HG03354 (cell line): ENCODE results near the gene TNFRSF21.
A peak's percentile ranks its signal among the peaks of the same experiment; 100 is the strongest.
"Not testable (repeated sequence)": the region's sequence is repeated elsewhere in the genome, so short reads cannot be mapped to it uniquely, and the experiment has no call there.

Source experiments
- ATAC-seq: cut with Tn5 transposase; IDR thresholded peaks from one replicate; pipeline ENCODE4 v1.9.1; 2021; ENCODE audit warnings: mild to moderate bottlenecking; ENCODE audit not compliant: unreplicated experiment, poor library complexity, severe bottlenecking

Gene TNFRSF21

DNA sequence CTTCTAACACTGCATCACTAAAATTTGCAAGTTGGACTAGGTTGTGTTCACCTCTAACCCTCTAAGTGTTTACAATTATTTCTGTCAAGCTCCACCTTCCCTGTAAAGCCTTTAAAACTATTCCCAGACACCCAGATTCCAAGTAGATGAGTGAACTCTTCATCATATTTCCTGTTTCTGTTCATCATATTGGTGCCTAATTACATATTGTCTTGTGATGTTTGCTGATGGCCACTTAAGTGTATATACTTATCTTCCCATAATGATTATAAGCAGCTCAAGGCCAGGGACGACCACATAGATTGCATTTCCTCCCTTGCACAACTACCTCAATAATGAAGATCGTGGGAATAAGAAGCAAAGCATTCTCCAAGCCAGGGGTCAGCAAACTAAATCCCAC, 16.8 kb downstream of the TNFRSF21 start:
- ATAC-seq = no peak

DNA sequence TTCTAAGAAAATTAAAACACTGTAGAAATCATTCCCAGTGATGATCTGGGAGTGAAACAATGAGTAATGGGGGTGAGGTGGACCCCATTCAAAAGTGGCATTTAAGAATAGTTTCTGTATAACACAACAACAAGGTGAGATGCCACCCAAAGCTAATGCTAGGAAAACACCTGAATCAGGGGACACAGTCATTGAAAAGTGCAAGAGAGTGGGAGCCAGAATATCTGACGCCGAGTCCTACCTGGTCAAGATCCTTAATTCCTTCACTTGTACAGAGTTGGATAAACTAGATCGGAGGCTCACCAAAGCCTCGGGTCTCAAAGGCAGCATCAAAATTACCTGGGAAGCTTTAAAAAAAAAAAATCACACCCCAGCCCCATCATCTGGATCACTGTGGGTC, 17.7 kb downstream of the TNFRSF21 start:
- no peak for ATAC-seq

DNA sequence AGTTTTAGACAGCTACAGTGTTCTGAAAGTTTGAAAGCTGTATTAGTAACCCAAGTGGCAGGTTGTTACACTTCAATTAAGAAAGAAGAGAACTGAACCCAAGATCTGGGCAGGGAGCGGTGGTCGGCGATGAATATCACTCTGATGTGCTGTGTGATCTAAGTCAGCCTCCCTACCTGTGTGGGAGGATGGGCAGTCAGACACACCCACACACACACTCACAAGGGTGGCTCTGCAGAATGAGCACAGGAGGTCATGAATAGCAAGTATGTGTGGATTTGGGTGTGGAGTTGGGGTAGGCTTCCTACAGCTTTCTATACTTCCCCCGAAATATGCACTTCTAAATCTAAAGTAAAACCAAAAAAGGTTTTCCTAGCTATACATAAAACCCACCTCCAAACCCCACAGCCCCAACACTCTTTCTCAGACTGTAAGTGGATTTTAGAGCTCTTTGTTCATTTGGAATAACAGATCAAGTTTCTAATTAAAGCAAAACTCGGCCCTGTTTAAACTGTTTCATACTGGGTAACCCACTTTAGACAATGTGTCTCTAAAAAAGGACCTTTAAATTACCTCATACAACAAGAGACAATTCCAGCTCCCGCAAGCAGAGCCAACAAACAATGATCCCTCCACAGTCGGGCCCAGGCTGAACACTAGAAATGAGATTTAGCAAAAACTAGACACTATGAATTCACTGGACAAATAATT, 19.4 kb downstream of the TNFRSF21 start:
- no peak for ATAC-seq

DNA sequence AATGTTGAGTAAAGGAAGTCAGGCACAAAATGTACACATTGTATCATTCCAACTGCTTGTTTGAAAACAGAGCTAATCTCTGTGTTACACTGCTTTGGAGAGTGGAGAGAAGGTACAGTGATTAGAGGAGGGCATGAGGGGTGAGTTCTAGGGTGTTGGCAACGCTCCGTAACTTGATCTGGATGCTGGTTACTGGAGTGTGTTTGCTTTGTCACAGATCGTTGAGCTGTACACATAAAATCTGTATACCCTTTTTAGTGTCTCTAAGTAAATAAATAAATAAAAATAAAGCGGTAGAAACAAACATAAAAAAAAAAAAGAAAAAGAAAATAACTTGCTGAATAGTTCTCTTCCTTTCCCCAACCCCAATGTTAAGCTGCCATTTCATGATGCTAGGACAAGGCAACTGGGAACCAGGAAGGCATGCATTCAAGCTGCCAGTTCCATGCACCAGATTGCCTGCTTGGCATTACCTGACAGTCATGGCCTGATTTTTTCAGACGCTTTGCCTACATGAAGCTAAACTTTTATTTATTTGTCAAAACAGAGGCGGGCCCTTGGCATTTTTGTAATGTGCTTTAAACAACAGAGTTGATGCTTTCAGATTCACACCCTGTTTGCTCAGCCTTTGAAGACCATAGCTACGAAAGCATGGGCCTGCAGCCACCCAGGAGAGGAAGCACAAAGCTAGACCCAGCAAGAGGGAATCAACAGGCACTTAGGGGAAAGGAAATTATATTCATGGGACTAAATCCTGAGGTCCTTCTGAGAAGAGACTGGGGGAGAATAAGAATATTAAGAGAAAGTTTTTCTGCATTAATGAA, 21.2 kb downstream of the TNFRSF21 start:
- no peak for ATAC-seq

DNA sequence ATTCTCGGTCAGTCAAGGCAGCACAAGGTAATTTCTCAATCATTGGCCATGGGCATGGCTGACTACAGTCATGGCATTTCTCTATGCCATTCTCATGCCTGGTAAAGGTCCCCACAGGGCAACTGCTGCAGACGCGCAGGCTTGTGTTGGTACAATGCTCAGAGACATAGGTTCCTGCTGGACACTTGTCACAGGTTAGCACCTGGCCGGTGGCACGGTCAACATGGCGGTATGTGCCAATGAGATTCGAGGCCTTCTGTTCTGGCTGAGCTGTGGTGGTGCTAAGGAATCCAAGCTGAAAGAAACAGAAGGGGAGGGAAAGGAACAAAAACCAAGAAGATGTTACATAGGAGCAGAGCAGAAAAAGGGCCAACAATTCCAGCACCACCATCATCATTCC, 23.4 kb downstream of the TNFRSF21 start:
- ATAC-seq = no peak

DNA sequence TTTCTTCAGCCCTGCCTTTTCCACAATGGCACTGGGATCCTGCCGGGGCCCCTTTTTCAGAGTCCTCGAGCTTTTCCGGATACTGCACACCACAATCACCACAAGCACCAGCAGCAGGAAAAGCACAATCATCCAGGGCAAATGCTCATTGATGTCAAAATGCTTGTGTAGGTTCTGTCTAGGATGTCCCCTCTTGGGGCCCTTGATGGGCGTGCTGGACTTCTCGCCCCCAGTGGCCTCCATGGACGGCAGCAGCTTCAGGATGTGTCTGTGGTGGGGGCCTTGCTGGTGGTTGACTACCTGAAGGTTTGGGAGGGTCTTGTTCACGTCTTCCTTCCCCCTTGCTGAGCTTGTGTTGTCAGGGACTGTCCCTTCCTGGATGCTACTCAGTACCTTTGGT, 25.7 kb downstream of the TNFRSF21 start:
- no peak for ATAC-seq

DNA sequence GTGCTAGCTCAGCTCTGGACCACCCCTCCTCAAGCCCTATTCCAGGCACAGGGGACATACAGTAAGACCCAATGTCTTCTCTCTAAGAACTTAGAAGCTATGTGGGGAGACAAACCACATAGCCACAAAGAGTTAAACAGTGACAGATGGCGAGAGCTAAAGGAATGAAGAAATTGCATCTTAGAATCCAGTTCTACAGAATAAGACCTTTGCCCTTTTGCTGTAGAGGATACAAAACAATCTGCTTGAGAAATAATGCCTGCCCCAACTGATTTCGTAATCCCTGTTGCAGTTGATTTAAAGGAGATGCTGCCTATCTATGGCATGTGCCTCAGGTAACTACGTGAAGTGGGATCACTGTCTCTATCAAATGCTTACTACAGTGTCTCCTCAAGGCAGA, 31.2 kb downstream of the TNFRSF21 start:
- ATAC-seq = peak; percentile 61

DNA sequence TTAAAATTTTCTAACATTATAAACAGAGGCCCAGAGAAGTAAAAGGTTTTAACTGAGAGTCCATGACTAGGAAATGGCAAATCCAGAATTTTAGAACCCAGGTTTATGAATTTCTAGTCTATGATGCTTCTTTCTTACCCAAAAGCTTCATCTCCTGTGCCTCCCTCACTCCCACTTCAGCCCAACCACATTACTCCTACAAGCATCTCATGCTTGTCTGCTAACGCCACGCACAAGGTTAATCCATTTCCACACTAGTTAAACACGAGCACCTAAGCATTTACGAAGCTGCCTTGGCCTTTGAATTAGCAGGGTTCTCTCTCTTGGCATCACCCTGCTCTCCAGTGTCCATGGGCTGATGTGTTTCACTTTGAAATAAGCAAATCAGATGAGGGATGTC, 32.0 kb downstream of the TNFRSF21 start:
- no peak for ATAC-seq

DNA sequence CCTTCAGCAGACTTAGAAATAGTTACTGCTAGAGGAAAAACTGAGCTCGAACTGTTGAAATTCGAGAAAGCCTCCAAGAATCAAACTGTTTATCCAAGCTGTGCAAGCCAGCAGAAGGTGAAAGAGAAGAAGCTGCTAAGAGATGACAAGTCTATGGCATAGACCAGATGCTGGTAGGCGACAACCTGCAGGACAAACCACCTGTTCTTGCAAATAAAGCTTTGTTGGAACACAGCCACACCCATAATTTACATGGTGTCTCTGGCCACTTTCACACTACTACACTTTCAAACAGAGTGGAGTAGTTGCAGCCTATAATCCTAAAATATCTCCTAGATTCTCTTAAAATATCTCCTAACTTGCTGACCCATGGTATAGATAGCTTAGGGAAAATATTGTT, 33.3 kb downstream of the TNFRSF21 start:
- ATAC-seq = peak; percentile 57

DNA sequence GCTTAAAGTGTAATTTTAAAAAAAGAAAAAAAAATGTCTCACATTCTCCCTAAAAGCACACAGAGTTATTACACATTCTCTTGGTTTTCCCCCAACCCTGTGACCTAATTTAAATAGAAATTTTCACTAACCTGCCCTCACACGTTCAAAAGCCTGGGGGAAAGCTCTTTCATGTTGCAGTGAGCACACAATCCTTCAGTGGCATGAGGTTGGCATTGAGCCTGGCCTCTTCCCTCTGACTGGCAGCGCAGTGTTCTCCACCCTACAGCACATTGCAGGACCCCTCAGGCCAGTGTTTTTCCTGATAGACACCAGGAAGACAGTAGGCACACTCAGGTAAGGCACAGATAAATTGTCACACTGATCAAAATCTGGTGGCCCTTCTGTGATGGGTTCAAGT, 34.1 kb downstream of the TNFRSF21 start:
- ATAC-seq = no peak

DNA sequence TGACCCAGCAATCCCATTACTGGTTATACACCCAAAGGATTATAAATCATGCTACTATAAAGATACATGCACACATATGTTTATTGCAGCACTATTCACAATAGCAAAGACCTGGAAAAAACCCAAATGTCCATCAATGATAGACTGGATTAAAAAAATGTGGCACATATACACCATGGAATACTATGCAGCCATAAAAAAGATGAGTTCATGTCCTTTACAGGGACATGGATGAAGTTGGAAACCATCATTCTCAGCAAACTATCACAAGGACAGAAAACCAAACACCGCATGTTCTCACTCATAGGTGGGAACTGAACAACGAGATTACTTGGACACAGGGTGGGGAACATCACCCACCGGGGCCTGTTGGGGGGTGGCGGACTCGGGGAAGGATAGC, 34.6 kb downstream of the TNFRSF21 start:
- not testable (repeated sequence) for ATAC-seq

DNA sequence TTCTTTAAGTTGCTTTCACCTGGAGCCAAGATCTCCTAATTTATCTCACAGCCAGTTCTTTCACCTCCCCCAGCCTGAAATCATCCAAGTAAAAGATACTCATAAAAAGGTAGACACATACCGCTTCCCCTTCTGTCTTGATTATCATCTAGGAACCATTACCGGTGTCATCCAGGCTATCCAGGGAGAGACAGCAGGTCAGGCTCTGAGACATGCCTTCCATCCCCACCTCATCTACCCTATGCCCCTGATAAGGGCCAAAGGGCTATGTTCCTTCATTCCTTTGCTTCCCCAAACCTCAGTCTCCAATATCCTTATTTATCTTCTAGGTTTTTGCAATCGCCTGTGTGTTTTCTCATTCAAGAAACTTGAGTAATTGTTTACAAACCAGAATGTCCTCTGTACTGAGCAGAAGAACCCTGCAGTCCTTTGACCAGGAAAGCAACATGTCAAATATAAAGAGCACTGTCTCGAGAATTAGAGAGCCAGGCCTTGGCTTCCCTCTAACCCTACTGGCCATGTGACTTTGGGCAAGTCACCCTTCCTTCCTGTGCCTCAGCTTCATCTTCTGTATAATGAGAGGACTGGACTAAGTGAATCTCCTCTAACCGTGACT, 41.0 kb downstream of the TNFRSF21 start:
- no peak for ATAC-seq

DNA sequence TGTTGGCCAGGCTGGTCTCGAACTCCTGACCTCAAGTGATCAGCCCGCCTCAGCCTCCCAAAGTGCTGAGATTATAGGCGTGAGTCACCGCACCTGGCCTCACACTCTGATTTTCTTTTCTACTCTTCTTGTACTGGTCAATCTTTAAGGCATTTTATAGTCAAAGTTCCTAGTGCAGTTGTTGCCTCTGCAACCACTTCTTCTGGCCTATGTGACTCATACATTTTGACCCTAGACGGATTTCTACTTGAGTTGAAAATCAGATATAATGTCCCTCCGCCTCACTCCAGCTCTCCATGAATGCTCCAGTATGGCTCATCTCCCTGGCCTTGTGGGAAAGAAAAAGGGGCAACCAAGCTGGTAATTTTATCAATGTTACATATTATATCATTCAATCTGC, 42.4 kb downstream of the TNFRSF21 start:
- no peak for ATAC-seq

DNA sequence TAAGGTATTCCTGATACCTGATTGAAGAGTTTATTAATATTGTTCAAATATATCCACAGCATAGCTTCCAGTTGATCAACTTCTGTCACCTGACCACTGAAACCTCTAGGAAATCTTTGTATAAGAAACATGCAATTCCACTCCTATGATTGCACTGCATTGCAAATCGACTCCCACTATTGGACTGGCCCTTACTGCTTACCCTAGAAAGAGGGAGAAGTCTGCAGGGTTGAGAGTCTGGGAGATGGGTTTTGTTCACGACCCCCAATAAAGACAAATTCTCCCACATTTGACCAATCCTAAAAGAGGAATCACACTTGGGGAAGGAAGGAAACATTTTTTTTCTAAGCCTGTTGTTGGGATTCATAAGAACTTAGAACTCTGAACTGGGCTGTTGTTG, 43.7 kb downstream of the TNFRSF21 start:
- ATAC-seq = no peak

DNA sequence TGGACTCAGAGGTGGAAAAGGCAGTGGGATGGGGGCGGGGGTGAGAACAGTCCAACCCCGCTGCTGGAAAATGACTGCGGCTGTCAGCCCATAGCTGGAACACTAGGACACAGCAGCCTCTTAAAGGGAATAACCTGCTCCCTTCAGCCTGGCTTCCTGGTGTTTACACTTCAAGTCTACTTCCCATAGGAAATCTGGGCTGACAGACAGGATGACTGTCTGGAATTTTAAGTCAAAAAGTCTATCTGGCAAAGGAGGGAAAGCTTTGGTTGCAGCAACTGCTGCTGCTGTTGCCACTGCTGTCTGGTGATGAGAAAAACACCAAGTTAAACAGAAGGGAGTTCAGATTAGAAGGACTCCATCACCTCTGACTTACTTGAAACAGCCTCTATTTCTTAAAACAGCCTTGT, 44.9 kb downstream of the TNFRSF21 start:
- ATAC-seq = no peak

DNA sequence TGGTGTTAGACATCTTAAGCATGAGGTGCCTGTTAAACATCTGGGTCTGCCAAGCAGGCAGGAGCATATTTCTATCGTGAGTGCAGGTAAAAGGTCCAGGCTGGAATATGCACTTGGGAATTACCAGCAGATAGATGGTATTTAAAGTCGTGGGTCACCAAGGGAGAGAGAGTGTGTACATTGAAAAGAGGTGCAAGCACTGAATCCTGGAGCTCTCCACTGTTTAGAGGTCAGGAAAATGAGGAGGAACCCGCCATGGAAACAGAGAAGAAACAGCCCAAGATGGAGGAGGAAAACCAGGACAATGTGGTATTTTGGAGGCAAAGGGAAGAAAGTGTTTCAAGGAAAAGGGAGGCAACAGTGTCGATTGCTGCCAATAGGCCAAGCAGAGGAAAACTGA, 46.4 kb downstream of the TNFRSF21 start:
- no peak for ATAC-seq

DNA sequence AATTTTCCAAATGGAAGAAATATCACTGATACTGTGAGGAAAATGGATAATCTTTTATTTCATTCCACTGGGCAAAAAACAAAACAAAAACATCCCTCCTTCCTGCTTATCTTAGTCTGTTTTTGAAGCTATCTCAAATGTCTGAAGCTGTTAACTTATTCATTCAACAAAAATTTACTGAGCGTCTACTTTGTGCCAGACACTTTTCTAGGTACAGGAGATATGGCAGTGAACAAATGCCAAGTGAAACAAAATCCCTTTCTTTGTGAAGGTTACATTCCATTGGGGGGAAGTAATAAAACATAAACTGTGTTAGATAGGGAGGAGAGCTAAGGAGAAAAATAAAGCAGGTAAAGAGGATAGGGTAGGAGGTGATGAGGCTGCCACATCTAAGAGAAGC, 47.5 kb downstream of the TNFRSF21 start:
- no peak for ATAC-seq

DNA sequence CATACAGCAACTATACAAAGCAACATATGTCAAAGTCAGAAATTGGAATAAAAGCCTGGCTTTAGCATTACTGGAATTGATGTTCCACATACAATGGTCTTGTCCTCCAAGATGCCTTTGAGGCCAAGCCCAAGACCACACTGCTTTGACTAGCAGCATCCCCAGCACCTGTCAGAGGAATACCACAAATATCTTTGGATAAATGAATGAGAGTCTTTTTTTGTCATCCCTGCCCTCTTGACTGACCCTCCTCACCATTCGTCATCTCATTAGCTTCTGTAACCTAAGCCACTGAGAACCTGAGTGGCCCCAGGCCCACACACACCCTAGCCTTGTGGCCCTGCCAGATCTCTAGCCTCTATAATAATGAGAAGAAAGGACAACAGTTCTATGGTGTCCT, 48.5 kb downstream of the TNFRSF21 start:
- ATAC-seq = no peak

DNA sequence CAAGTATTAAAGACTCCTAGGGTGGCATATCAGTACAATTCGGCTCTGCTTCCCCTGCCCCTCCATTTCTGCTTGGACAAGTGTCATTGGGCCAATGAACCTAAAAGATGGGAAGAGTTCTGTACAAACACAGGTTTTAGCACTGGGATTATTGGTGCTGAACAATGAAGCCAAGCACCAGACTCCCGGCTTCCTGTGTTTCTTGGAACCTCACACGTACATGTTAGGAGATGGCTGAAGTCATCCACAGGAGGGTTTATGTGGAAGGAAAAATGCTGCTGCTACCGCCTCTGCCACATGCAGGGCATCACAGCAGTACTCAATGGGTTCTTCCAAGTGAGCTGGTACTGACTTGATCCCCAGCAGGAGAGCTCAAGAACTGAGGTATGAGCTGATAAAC, 49.7 kb downstream of the TNFRSF21 start:
- ATAC-seq = no peak

DNA sequence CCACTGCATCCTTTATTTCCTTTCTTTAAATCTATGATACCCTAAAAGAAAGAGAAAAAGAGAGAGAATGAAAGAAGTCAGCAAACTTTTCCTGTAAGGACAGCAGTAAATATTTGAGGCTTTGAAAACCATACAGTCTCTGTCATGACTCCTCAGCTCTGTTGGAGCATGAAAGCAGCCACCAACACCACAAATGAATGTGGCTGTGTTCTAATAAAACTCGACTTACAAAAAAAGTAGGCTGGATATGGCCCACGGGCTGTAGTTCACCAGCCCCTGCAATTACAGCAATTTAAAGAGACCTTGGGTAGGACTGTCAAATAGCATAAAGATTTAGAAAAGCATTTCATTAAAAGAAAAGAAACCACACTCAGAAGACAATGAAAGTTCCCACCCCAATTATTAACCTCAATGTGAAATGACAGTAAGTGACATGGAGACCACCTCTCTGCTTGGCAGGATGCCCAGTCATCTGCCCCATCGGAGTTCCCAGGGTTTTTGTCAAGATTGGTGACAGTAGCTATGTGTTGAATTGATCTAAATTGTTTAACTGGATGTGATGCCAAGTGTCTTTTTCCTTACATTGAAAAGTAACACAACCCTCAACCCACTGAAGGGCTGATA, 50.9 kb downstream of the TNFRSF21 start:
- ATAC-seq = no peak
